Iris pigment epithelial cell (primary cell): Measurements from ENCODE around the gene C16orf95.

Source experiments
- DNase-seq: peaks from one replicate; pipeline ENCODE4 v3.0.0-alpha.2; 2011; ENCODE audit warnings: low read depth

The C16orf95 gene

GRCh38 chr16:87332150-87332549 is 15.0 kb upstream of the C16orf95 start:
- peak; percentile 26 for DNase-seq

- DNase-seq = no peak
Observed at GRCh38 chr16:87331241-87331801, 14.1 kb upstream of the C16orf95 start.

- DNase-seq = no peak
Observed at GRCh38 chr16:87330646-87331045, 13.5 kb upstream of the C16orf95 start.

- no peak for DNase-seq
Observed at GRCh38 chr16:87330257-87330624, 13.0 kb upstream of the C16orf95 start.

- DNase-seq = no peak
Observed at GRCh38 chr16:87329436-87330256, 12.5 kb upstream of the C16orf95 start.

GRCh38 chr16:87328846-87329245 is 11.7 kb upstream of the C16orf95 start:
- no peak for DNase-seq

GRCh38 chr16:87327798-87328495 is 10.8 kb upstream of the C16orf95 start:
- no peak for DNase-seq

GRCh38 chr16:87326151-87326571 is 9.0 kb upstream of the C16orf95 start:
- no peak for DNase-seq

- no peak for DNase-seq
Observed at GRCh38 chr16:87325423-87325858, 8.2 kb upstream of the C16orf95 start.

- DNase-seq = no peak
Observed at GRCh38 chr16:87324411-87325275, 7.5 kb upstream of the C16orf95 start.

GRCh38 chr16:87323727-87324410 is 6.7 kb upstream of the C16orf95 start:
- DNase-seq = no peak

GRCh38 chr16:87322833-87323726 is 5.9 kb upstream of the C16orf95 start:
- DNase-seq = no peak

GRCh38 chr16:87322360-87322759 is 5.2 kb upstream of the C16orf95 start:
- no peak for DNase-seq

- DNase-seq = no peak
Observed at GRCh38 chr16:87321336-87322107, 4.3 kb upstream of the C16orf95 start.

- DNase-seq = no peak
Observed at GRCh38 chr16:87320510-87321227, 3.5 kb upstream of the C16orf95 start.

GRCh38 chr16:87319997-87320491 is 2.9 kb upstream of the C16orf95 start:
- DNase-seq = no peak

- DNase-seq = no peak
Observed at GRCh38 chr16:87319011-87319410, 1.8 kb upstream of the C16orf95 start.

- DNase-seq = peak; percentile 67
Observed at GRCh38 chr16:87317750-87318644, 805 bp upstream of the C16orf95 start.
